Embryonic facial prominence (tissue), 1 donor: ENCODE results near the gene ARL11.

Experiments used
- DNase-seq: peaks from one replicate; pipeline ENCODE4 v3.0.0-alpha.2; 2016; ENCODE audit errors: extremely low spot score

ARL11 gene

GRCh38 chr13:49649244-49649962 is 21.1 kb downstream of the ARL11 start:
- no peak for DNase-seq

- no peak for DNase-seq
Observed at GRCh38 chr13:49649963-49650312, 21.6 kb downstream of the ARL11 start.

GRCh38 chr13:49651570-49652354 is 23.5 kb downstream of the ARL11 start:
- no peak for DNase-seq

GRCh38 chr13:49652355-49653305 is 24.3 kb downstream of the ARL11 start:
- no peak for DNase-seq

GRCh38 chr13:49653478-49653877 is 25.2 kb downstream of the ARL11 start:
- no peak for DNase-seq

GRCh38 chr13:49654011-49654410 is 25.7 kb downstream of the ARL11 start:
- no peak for DNase-seq

- DNase-seq: no peak
Observed at GRCh38 chr13:49655906-49656305, 27.6 kb downstream of the ARL11 start.

- no peak for DNase-seq
Observed at GRCh38 chr13:49657241-49657641, 28.9 kb downstream of the ARL11 start.

GRCh38 chr13:49664606-49665005 is 36.3 kb downstream of the ARL11 start:
- DNase-seq: no peak

- DNase-seq: no peak
Observed at GRCh38 chr13:49667773-49668172, 39.5 kb downstream of the ARL11 start.

- peak; percentile 41 for DNase-seq
Observed at GRCh38 chr13:49669735-49670309, 41.5 kb downstream of the ARL11 start.

- DNase-seq: no peak
Observed at GRCh38 chr13:49670828-49671227, 42.5 kb downstream of the ARL11 start.

- DNase-seq: no peak
Observed at GRCh38 chr13:49676581-49677298, 48.4 kb downstream of the ARL11 start.

GRCh38 chr13:49678191-49678914 is 50.0 kb downstream of the ARL11 start:
- DNase-seq: no peak

GRCh38 chr13:49679246-49679645 is 50.9 kb downstream of the ARL11 start:
- DNase-seq: no peak

GRCh38 chr13:49681842-49682435 is 53.6 kb downstream of the ARL11 start:
- DNase-seq: no peak
